ENCODE measurements around the gene MED19.

Gene MED19, protein sequence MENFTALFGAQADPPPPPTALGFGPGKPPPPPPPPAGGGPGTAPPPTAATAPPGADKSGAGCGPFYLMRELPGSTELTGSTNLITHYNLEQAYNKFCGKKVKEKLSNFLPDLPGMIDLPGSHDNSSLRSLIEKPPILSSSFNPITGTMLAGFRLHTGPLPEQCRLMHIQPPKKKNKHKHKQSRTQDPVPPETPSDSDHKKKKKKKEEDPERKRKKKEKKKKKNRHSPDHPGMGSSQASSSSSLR

DNA sequence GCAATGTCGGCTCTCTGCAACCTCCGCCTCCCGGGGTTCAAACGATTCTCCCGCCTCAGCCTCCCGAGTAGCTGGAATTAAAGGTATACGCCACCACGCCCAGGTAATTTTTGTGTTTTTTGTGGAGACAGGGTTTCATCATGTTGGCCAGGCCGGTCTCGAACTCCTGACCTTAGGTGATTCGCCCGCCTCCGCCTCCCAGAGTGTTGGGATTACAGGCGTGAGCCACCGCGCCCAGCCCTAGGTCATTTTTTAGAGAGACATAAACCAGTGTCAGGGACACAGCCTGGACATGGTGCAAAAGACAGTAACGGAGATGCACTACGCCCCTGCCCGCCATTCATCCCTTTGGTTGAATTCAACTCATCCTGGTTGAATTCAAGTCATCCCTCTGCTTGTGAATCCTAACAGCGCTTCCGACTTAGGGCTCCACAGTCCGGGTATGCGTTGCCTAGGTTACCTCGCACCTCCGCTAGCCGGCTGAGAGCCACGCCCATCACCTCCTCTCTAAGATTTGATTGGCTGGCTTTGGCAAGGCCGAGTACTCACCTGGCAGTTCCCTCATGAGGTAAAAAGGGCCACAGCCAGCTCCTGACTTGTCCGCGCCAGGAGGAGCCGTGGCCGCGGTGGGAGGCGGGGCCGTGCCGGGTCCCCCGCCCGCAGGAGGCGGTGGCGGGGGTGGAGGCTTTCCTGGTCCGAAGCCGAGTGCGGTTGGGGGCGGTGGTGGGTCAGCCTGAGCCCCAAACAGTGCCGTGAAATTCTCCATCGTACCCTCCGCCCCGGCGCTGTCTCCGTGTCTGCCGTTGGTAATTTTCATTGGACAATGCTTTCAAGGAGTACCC, at the start of gene MED19:
TSS of gene MED19 (minus strand) at position 802 of the 842 bp plus-strand sequence. CDS start at position 766, 36 bp downstream.
- peak within 1 kb of the TSS; percentile 94 for H3K27ac ChIP-seq
- peak within 1 kb of the TSS; percentile 90 to 99 for H3K4me3 ChIP-seq (ENCODE audit: low read depth in 1 of 2, low read length in 1 of 2)
- no peaks in the 10 kb centered on the region for H3K27me3 ChIP-seq
- TF ChIP-seq, protein P1, sequence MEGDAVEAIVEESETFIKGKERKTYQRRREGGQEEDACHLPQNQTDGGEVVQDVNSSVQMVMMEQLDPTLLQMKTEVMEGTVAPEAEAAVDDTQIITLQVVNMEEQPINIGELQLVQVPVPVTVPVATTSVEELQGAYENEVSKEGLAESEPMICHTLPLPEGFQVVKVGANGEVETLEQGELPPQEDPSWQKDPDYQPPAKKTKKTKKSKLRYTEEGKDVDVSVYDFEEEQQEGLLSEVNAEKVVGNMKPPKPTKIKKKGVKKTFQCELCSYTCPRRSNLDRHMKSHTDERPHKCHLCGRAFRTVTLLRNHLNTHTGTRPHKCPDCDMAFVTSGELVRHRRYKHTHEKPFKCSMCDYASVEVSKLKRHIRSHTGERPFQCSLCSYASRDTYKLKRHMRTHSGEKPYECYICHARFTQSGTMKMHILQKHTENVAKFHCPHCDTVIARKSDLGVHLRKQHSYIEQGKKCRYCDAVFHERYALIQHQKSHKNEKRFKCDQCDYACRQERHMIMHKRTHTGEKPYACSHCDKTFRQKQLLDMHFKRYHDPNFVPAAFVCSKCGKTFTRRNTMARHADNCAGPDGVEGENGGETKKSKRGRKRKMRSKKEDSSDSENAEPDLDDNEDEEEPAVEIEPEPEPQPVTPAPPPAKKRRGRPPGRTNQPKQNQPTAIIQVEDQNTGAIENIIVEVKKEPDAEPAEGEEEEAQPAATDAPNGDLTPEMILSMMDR (IDR thresholded peaks at IDR 0.05): no peak
- peaks cover 22 to 24% of the 10 kb centered on the region in 2 experiments for H3K4me1 ChIP-seq (ENCODE audit: control insufficient read depth in 1 of 2, insufficient read depth in 1 of 2, low read depth in 1 of 2, low read length in 1 of 2)
- H3K36me3 ChIP-seq: no peaks in the 10 kb centered on the region
- no peaks in the 10 kb centered on the region for H3K9me3 ChIP-seq

DNA sequence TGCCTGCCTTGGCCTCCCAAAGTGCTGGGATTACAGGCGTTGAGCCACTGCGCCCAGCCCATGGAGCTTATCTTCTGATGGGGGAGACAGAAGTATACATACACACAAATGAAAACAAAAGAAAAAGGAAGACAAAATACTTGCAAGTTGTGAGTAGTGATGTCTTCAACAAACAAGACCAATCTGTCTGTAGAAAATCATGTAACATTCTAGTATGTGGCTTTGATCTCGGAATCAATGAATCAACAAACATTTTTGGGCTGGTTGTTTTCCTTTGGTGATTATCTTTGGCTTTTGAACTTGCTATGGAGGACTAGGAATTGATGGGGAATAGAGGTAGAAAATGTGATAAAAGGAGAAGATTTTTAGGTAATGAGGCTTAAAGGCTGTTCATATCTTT, 46.2 kb upstream of the MED19 start:
- TF ChIP-seq, protein P1 (IDR thresholded peaks at IDR 0.05): no peak
- Histone ChIP-seq H3K4me3 (ENCODE audit: low read depth in 1 of 2, low read length in 1 of 2) (no peak overlapping the region), H3K36me3 (no peaks in the 10 kb centered on the region), H3K27ac (no peak overlapping the region), H3K27me3 (no peaks in the 10 kb centered on the region), H3K9me3 (no peaks in the 10 kb centered on the region), H3K4me1 (ENCODE audit: control insufficient read depth in 1 of 2, insufficient read depth in 1 of 2, low read depth in 1 of 2, low read length in 1 of 2) (peaks cover 15 to 17% of the 10 kb centered on the region in 2 experiments)

DNA sequence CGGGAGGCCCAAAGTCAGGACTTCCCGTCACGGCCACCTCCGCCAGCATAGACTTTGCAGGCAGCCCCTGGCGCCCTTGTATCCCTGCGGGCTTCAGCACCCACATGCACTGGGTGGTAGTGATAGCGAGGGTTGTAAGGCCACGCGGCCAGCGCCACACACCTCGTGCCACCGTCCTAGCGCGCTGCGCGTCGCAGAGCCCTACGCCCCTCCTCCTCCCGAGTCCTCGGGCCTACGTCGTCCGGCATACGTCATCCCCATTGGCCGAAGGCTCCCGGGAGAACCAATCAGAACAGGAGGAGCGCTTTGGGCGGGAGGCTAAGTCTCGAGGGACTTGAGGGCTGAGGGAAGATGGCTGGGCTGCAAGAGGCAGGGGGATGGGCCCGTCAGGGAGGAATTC, 40.9 kb upstream of the MED19 start:
- H3K27ac ChIP-seq: no peak overlapping the region
- H3K4me1 ChIP-seq (ENCODE audit: control insufficient read depth in 1 of 2, insufficient read depth in 1 of 2, low read depth in 1 of 2, low read length in 1 of 2): no peaks in the 10 kb centered on the region
- TF ChIP-seq, protein P1 (IDR thresholded peaks at IDR 0.05): no peak
- H3K27me3 ChIP-seq: no peaks in the 10 kb centered on the region
- H3K36me3 ChIP-seq: no peaks in the 10 kb centered on the region
- no peak overlapping the region for H3K4me3 ChIP-seq (ENCODE audit: low read depth in 1 of 2, low read length in 1 of 2)
- H3K9me3 ChIP-seq: no peaks in the 10 kb centered on the region

DNA sequence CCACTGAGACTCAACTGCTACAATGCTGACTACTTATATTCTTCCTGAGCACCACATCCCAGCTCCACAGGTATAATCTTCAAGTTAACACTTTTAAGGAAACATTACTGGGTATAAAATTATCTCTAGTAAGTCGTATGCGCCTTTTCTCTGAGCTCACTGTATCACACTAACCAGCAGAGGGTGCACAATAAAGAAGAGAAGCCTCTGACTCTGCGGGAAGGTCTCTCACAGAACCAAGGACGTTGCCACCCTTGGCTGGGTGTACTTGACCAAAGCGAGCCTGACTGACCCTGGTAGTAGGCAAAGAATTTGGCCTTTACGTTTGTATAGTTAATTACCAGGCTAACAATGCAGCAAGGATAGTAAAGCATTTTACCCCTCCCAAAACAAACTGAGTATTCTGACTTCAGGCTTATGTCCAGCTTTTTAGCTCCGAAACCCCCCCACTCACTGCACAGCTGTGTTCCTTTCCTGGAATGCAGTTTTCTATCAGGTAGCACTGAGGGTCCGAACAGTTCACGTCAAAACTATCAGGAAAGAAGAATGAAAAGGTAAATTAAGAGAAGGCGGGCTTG, 39.8 kb upstream of the MED19 start, which contains the start of gene BTBD18:
TSS of gene BTBD18 (minus strand) at position 144 of the 578 bp plus-strand sequence. CDS start 631 bp downstream, outside the sequence.
- H3K27me3 ChIP-seq: no peaks in the 10 kb centered on the region
- H3K4me1 ChIP-seq (ENCODE audit: control insufficient read depth in 1 of 2, insufficient read depth in 1 of 2, low read depth in 1 of 2, low read length in 1 of 2): no peaks in the 10 kb centered on the region
- H3K9me3 ChIP-seq: no peaks in the 10 kb centered on the region
- no peaks in the 10 kb centered on the region for H3K36me3 ChIP-seq
- no peak within 1 kb of the TSS for H3K27ac ChIP-seq
- H3K4me3 ChIP-seq (ENCODE audit: low read depth in 1 of 2, low read length in 1 of 2): no peak within 1 kb of the TSS
- TF ChIP-seq, protein P1 (IDR thresholded peaks at IDR 0.05): no peak

DNA sequence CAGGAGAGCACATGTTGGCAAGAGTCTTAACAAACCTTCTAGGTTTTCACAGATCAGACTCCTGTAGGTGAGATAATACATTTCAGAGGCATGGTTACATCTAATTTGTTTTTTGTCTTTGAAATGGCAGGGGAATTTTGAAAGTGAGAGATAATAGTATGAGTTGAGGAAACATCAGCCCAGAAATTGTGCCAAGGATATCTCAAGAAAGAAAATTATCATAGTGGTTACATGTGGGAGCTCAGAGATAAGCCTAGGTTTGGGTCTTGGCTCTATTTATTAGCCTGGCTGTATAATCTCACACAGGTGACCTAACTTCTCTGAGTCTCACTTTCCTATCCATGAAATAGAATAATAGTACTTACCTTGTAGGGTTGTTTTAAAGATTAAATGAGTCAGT, 39.2 kb upstream of the MED19 start:
- Histone ChIP-seq H3K36me3 (no peaks in the 10 kb centered on the region), H3K4me3 (ENCODE audit: low read depth in 1 of 2, low read length in 1 of 2) (no peak overlapping the region), H3K27me3 (no peaks in the 10 kb centered on the region), H3K27ac (no peak overlapping the region), H3K9me3 (no peaks in the 10 kb centered on the region), H3K4me1 (ENCODE audit: control insufficient read depth in 1 of 2, insufficient read depth in 1 of 2, low read depth in 1 of 2, low read length in 1 of 2) (no peaks in the 10 kb centered on the region)
- TF ChIP-seq, protein P1 (IDR thresholded peaks at IDR 0.05): no peak

Data from neutrophil (primary cell).